Natural killer cell (primary cell): Measurements from ENCODE around the gene PBX2. TPM values are rescaled to one million over a fixed set of nuclear protein-coding genes. Genes with fewer than 3 reads are reported as not detected.

ENCODE experiments used
- ATAC-seq, 3 donors: fragments of 150-1000 bp in 2 of 3; fragments of 200-7000 bp in 1 of 3; cut with Tn5 transposase; 1 replicate in 1 of 3; 2 replicates in 2 of 3; pipeline ENCODE4 v1.10.0; 2021; ENCODE audit warnings: mild to moderate bottlenecking in 2 of 3, moderate library complexity in 2 of 3
- DNase-seq, 2 donors: peaks; one replicate each; pipeline versions ENCODE4 v3.0.0 to v3.0.0-alpha.2; 2013 to 2021; ENCODE audit warnings: mixed read lengths in 1 of 2
- H3K27ac ChIP-seq: one replicate; pipeline ENCODE4 v1.5.1; 2013; ENCODE audit warnings: mild to moderate bottlenecking, low read length
- H3K27me3 ChIP-seq: one replicate; pipeline ENCODE4 v1.6.1; 2013; ENCODE audit warnings: low read length; ENCODE audit not compliant: control insufficient read depth, insufficient read depth
- H3K36me3 ChIP-seq: one replicate; pipeline ENCODE4 v1.6.1; 2013; ENCODE audit warnings: low read length; ENCODE audit not compliant: control insufficient read depth, insufficient read depth
- H3K4me1 ChIP-seq: one replicate; pipeline ENCODE4 v1.6.1; 2013; ENCODE audit warnings: low read length; ENCODE audit not compliant: control insufficient read depth, insufficient read depth
- H3K4me3 ChIP-seq: one replicate; pipeline ENCODE4 v1.5.1; 2013; ENCODE audit warnings: low read length
- H3K9me3 ChIP-seq: one replicate; pipeline ENCODE4 v1.6.1; 2013; ENCODE audit warnings: low read length; ENCODE audit not compliant: control insufficient read depth, insufficient read depth
- H3K27ac Mint-ChIP-seq, 2 donors: one replicate each; pipeline ENCODE4 v1.8.0; 2022; ENCODE audit warnings: mild to moderate bottlenecking in 2 of 2, mixed read lengths in 2 of 2, moderate library complexity in 1 of 2
- H3K27me3 Mint-ChIP-seq, 2 donors: one replicate each; pipeline ENCODE4 v1.8.0; 2022; ENCODE audit warnings: low read depth in 2 of 2, mixed read lengths in 2 of 2
- H3K36me3 Mint-ChIP-seq: one replicate; pipeline ENCODE4 v1.8.0; 2022; ENCODE audit warnings: mixed read lengths
- H3K4me1 Mint-ChIP-seq, 2 donors: one replicate each; pipeline ENCODE4 v1.8.0; 2022; ENCODE audit warnings: mixed read lengths in 2 of 2
- H3K4me3 Mint-ChIP-seq: one replicate; pipeline ENCODE4 v1.8.0; 2022; ENCODE audit warnings: mild to moderate bottlenecking, moderate library complexity, mixed read lengths
- H3K9me3 Mint-ChIP-seq, 2 donors: one replicate each; pipeline ENCODE4 v1.8.0; 2022; ENCODE audit warnings: mixed read lengths in 2 of 2
- CTCF ChIP-seq: fragments of 200-600 bp; IDR thresholded peaks from one replicate; pipeline ENCODE4 v1.8.0; 2022; ENCODE audit warnings: antibody characterized with exemption
- WGBS: methylation state at CpG from one replicate; pipeline ENCODE4 v1.1.7; 2013; ENCODE audit warnings: missing lambda C conversion rate; ENCODE audit not compliant: insufficient coverage; 5-methylcytosine and 5-hydroxymethylcytosine counted together
- intact Hi-C: fragments of 100-400 bp; cut with micrococcal nuclease; formaldehyde crosslinking; loops from one replicate; pipeline ENCODE4 v1.14.2; 2022
- total RNA-seq, 4 donors: library from RNA; stranded (reverse); fragments of 120-200 nt in 1 of 4; gene quantifications; one replicate each; pipeline versions ENCODE4 v1.2.3 to v1.2.4, GENCODE V29; 2013 to 2022

Gene PBX2
- total RNA-seq, 3 donors from 2014 or later (not counting 1 experiment from before 2014, with no cell fraction given), result 111 to 116 (median 112) TPM

- WGBS, result 100% methylated on average over 6 of the region's 6 CpGs
- no peak for TF ChIP-seq CTCF
- Mint-ChIP-seq H3K36me3 (no peaks in the 10 kb centered on the region), H3K4me1 (peaks cover 0 to 6% of the 10 kb centered on the region in 2 donors), H3K27me3 (no peaks in the 10 kb centered on the region), H3K27ac (no peak overlapping the region), H3K4me3 (no peak overlapping the region), H3K9me3 (no peaks in the 10 kb centered on the region)
- DNase-seq (no peak), ATAC-seq (no peak)
- H3K9me3 ChIP-seq, result no peaks in the 10 kb centered on the region
- H3K4me3 ChIP-seq, result no peak overlapping the region
- no peaks in the 10 kb centered on the region for H3K27me3 ChIP-seq
- H3K36me3 ChIP-seq, result peaks cover 25% of the 10 kb centered on the region
- intact Hi-C loops, result no loop called here
- H3K4me1 ChIP-seq, result no peaks in the 10 kb centered on the region
- H3K27ac ChIP-seq, result no peak overlapping the region
Observed at GRCh38 chr6:32167761-32168262, 22.2 kb downstream of the PBX2 start.

GRCh38 chr6:32167154-32167760 lies 22.7 kb downstream of the PBX2 start:
- H3K27ac Mint-ChIP-seq, result no peak overlapping the region
- intact Hi-C loops, result no loop called here
- 95% methylated on average over 32 of the region's 32 CpGs for WGBS

GRCh38 chr6:32166411-32167061 lies 23.5 kb downstream of the PBX2 start:
- Histone ChIP-seq H3K27ac (no peak overlapping the region), H3K4me3 (no peak overlapping the region), H3K27me3 (no peaks in the 10 kb centered on the region), H3K36me3 (peaks cover 25% of the 10 kb centered on the region), H3K9me3 (no peaks in the 10 kb centered on the region), H3K4me1 (no peaks in the 10 kb centered on the region)
- no peaks in the 10 kb centered on the region for H3K27me3 Mint-ChIP-seq
- H3K4me3 Mint-ChIP-seq, result no peak overlapping the region
- H3K27ac Mint-ChIP-seq, result no peak overlapping the region
- TF ChIP-seq CTCF, result no peak
- ATAC-seq, result no peak
- H3K9me3 Mint-ChIP-seq, result no peaks in the 10 kb centered on the region
- H3K36me3 Mint-ChIP-seq, result no peaks in the 10 kb centered on the region
- no peak for DNase-seq
- intact Hi-C loops, result no loop called here
- H3K4me1 Mint-ChIP-seq, result peaks cover 0 to 4% of the 10 kb centered on the region in 2 donors
- whole genome bisulfite sequencing, result 95% methylated on average over 30 of the region's 30 CpGs

More at GRCh38 chr6:32167154-32167760, 22.7 kb downstream of the PBX2 start:
- no peaks in the 10 kb centered on the region for H3K27me3 ChIP-seq
- Mint-ChIP-seq H3K4me3 (no peak overlapping the region), H3K4me1 (peaks cover 0 to 4% of the 10 kb centered on the region in 2 donors), H3K27me3 (no peaks in the 10 kb centered on the region), H3K9me3 (no peaks in the 10 kb centered on the region), H3K36me3 (no peaks in the 10 kb centered on the region)
- no peaks in the 10 kb centered on the region for H3K9me3 ChIP-seq
- ATAC-seq (no peak), DNase-seq (no peak)
- no peak overlapping the region for H3K27ac ChIP-seq
- TF ChIP-seq CTCF, result no peak
- H3K4me3 ChIP-seq, result no peak overlapping the region
- H3K4me1 ChIP-seq, result no peaks in the 10 kb centered on the region
- peaks cover 25% of the 10 kb centered on the region for H3K36me3 ChIP-seq
